Neural cell (in vitro differentiated cells): ENCODE data around the gene LRRC46.

Experiments used
- EP300 ChIP-seq: fragments of 450-650 bp; conservative IDR thresholded peaks from 2 replicates; pipeline ENCODE4 v1.6.1; 2014; ENCODE audit warnings: antibody characterized with exemption, mild to moderate bottlenecking, moderate library complexity; ENCODE audit not compliant: poor library complexity, severe bottlenecking
- EZH2 ChIP-seq: fragments of 200-600, 300-800 bp; shearing (Covaris generic), sonication (generic); IDR thresholded peaks from 2 replicates; pipeline ENCODE4 v1.6.1; 2014; ENCODE audit warnings: antibody characterized with exemption, low read length, borderline replicate concordance, mild to moderate bottlenecking; ENCODE audit not compliant: insufficient read depth, poor library complexity, severe bottlenecking
- MXI1 ChIP-seq: fragments of 450-650 bp; conservative IDR thresholded peaks from 2 replicates; pipeline ENCODE4 v1.6.1; 2014; ENCODE audit warnings: antibody characterized with exemption, mild to moderate bottlenecking; ENCODE audit not compliant: poor library complexity, severe bottlenecking
- POLR2AphosphoS5 ChIP-seq: IDR thresholded peaks from 2 replicates; pipeline ENCODE4 v1.6.1; 2012
- RAD21 ChIP-seq: fragments of 450-650 bp; conservative IDR thresholded peaks from 2 replicates; pipeline ENCODE4 v1.6.1; 2014; ENCODE audit warnings: antibody characterized with exemption, mild to moderate bottlenecking, moderate library complexity
- TAF1 ChIP-seq: IDR thresholded peaks from 2 replicates; pipeline ENCODE4 v1.6.1; 2012; ENCODE audit warnings: low read depth
- TF ChIP-seq, protein P1 (sequence below): IDR thresholded peaks from 2 replicates; pipeline ENCODE4 v1.6.1; 2012; ENCODE audit warnings: borderline replicate concordance
- TF ChIP-seq, protein P2 (sequence below): fragments of 450-650 bp; IDR thresholded peaks from 2 replicates; pipeline ENCODE4 v1.5.1; 2014; ENCODE audit warnings: antibody characterized with exemption, mild to moderate bottlenecking, moderate library complexity; ENCODE audit not compliant: poor library complexity, severe bottlenecking

DNA sequence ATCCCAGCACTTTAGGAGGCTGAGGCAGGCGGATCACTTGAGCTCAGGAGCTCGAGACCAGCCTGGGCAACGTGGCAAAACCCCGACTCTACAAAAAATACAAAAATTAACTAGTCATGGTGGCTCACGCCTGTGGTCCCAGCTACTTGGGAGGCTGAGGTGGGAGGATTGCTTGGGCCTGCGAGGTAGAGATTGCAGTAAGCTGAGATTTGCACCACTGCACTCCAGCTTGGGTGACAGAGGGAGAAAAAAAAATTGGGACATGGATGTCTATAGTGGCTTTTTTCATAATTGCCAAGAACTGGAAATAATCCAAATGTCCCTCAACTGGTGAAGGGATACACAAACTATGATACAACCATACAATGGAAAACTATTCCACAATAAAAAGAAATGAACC, 38.5 kb upstream of the LRRC46 start:
- TF ChIP-seq TAF1 (no peak), EZH2 (no peak), MXI1 (no peak), EP300 (no peak), RAD21 (no peak), POLR2AphosphoS5 (no peak)
- TF ChIP-seq, protein P1, sequence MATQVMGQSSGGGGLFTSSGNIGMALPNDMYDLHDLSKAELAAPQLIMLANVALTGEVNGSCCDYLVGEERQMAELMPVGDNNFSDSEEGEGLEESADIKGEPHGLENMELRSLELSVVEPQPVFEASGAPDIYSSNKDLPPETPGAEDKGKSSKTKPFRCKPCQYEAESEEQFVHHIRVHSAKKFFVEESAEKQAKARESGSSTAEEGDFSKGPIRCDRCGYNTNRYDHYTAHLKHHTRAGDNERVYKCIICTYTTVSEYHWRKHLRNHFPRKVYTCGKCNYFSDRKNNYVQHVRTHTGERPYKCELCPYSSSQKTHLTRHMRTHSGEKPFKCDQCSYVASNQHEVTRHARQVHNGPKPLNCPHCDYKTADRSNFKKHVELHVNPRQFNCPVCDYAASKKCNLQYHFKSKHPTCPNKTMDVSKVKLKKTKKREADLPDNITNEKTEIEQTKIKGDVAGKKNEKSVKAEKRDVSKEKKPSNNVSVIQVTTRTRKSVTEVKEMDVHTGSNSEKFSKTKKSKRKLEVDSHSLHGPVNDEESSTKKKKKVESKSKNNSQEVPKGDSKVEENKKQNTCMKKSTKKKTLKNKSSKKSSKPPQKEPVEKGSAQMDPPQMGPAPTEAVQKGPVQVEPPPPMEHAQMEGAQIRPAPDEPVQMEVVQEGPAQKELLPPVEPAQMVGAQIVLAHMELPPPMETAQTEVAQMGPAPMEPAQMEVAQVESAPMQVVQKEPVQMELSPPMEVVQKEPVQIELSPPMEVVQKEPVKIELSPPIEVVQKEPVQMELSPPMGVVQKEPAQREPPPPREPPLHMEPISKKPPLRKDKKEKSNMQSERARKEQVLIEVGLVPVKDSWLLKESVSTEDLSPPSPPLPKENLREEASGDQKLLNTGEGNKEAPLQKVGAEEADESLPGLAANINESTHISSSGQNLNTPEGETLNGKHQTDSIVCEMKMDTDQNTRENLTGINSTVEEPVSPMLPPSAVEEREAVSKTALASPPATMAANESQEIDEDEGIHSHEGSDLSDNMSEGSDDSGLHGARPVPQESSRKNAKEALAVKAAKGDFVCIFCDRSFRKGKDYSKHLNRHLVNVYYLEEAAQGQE: no peak
- TF ChIP-seq, protein P2, sequence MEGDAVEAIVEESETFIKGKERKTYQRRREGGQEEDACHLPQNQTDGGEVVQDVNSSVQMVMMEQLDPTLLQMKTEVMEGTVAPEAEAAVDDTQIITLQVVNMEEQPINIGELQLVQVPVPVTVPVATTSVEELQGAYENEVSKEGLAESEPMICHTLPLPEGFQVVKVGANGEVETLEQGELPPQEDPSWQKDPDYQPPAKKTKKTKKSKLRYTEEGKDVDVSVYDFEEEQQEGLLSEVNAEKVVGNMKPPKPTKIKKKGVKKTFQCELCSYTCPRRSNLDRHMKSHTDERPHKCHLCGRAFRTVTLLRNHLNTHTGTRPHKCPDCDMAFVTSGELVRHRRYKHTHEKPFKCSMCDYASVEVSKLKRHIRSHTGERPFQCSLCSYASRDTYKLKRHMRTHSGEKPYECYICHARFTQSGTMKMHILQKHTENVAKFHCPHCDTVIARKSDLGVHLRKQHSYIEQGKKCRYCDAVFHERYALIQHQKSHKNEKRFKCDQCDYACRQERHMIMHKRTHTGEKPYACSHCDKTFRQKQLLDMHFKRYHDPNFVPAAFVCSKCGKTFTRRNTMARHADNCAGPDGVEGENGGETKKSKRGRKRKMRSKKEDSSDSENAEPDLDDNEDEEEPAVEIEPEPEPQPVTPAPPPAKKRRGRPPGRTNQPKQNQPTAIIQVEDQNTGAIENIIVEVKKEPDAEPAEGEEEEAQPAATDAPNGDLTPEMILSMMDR: no peak
